Measurements from ENCODE around the gene CACNA2D3.

- TF ChIP-seq CTCF (IDR thresholded peaks at IDR 0.05) (no peak), POLR2A (IDR thresholded peaks at IDR 0.05) (no peak)
Observed at GRCh38 chr3:54185740-54186139, 63.4 kb downstream of the CACNA2D3 start.

Measured in uterus (tissue), 2 donors.